GM12875 (cell line): ENCODE results near the gene CDH12.

Source experiments
- H3K4me3 ChIP-seq: one replicate; pipeline ENCODE4 v1.5.1; 2011; ENCODE audit warnings: low read depth, low read length, control low read depth
- CTCF ChIP-seq: IDR thresholded peaks from 2 replicates; pipeline ENCODE4 v1.5.1; 2011; ENCODE audit warnings: low read depth, mild to moderate bottlenecking, control low read depth, inconsistent platforms, low read length, moderate library complexity, borderline replicate concordance; ENCODE audit not compliant: insufficient read depth

Gene CDH12

GRCh38 chr5:22643356-22643755 lies 209.8 kb downstream of the CDH12 start:
- no peak for TF ChIP-seq CTCF
- no peak overlapping the region for H3K4me3 ChIP-seq

GRCh38 chr5:22631683-22632082 lies 221.5 kb downstream of the CDH12 start:
- no peak overlapping the region for H3K4me3 ChIP-seq
- TF ChIP-seq CTCF = no peak

GRCh38 chr5:22627029-22627428 lies 226.1 kb downstream of the CDH12 start:
- no peak overlapping the region for H3K4me3 ChIP-seq
- TF ChIP-seq CTCF = no peak

- H3K4me3 ChIP-seq = no peak overlapping the region
- TF ChIP-seq CTCF = no peak
Measured at GRCh38 chr5:22625451-22625850, 227.7 kb downstream of the CDH12 start.

GRCh38 chr5:22621084-22621483 lies 232.1 kb downstream of the CDH12 start:
- TF ChIP-seq CTCF = no peak
- no peak overlapping the region for H3K4me3 ChIP-seq

- no peak overlapping the region for H3K4me3 ChIP-seq
- no peak for TF ChIP-seq CTCF
Measured at GRCh38 chr5:22615964-22616363, 237.2 kb downstream of the CDH12 start.

- no peak overlapping the region for H3K4me3 ChIP-seq
- no peak for TF ChIP-seq CTCF
Measured at GRCh38 chr5:22614486-22615094, 238.6 kb downstream of the CDH12 start.
